IMR-90 (cell line): ENCODE results near the gene WBP2.
"Not testable (repeated sequence)": the region's sequence is repeated elsewhere in the genome, so short reads cannot be mapped to it uniquely, and the experiment has no call there.

Experiments used
- CTCF ChIP-seq: conservative IDR thresholded peaks from 2 replicates; pipeline ENCODE4 v1.5.1; 2012; ENCODE audit warnings: mild to moderate bottlenecking, low read depth, low read length, improper control_type of control experiment
- MAZ ChIP-seq: IDR thresholded peaks from 2 replicates; pipeline ENCODE4 v1.6.1; 2012; ENCODE audit warnings: low read depth, mild to moderate bottlenecking, low read length, improper control_type of control experiment, moderate library complexity, borderline replicate concordance
- MXI1 ChIP-seq: IDR thresholded peaks from 2 replicates; pipeline ENCODE4 v1.6.1; 2012; ENCODE audit warnings: low read depth, mild to moderate bottlenecking, low read length, moderate library complexity, borderline replicate concordance
- POLR2A ChIP-seq: IDR thresholded peaks from 2 replicates; pipeline ENCODE4 v1.6.1; 2012; ENCODE audit warnings: mild to moderate bottlenecking, low read depth, low read length
- RAD21 ChIP-seq: IDR thresholded peaks from 2 replicates; pipeline ENCODE4 v1.6.1; 2012; ENCODE audit warnings: low read length, improper control_type of control experiment
- USF2 ChIP-seq: fragments of 150-350 bp; IDR thresholded peaks from 2 replicates; pipeline ENCODE4 v1.6.1; 2017; ENCODE audit warnings: mild to moderate bottlenecking, antibody characterized with exemption, low read length, low read depth

DNA sequence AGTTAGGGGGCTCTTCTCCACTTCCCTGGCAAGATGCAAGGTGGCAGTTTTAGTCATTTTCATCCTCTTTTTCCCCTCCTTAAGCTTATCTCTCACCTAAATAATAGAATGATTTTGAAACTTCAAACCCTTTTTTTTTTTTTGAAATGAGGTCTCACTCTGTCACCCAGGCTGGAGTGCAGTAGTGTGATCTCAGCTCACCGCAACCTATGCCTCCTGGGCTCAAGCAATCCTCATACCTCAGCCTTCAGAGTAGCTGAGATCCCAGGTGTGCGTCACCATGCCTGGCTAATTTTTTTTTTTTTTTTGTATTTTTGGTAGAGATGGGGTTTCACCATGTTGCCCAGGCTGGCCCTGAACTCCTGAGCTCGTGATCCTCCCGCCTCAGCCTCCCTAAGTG lies 9.8 kb upstream of the WBP2 start:
- TF ChIP-seq CTCF, MAZ, USF2, MXI1, RAD21, POLR2A: not testable (repeated sequence)
